Adrenal gland (tissue), 12 donors: ENCODE data around the gene ANTXRL. TPM values are rescaled to one million over a fixed set of nuclear protein-coding genes. Genes with fewer than 3 reads are reported as not detected.
"Not testable (repeated sequence)": the region's sequence is repeated elsewhere in the genome, so short reads cannot be mapped to it uniquely, and the experiment has no call there.

Experiments used
- DNase-seq, 7 donors: peaks; one replicate each; pipeline ENCODE4 v3.0.0-alpha.2; 2019 to 2020
- H3K27ac ChIP-seq, 5 donors: fragments of 200-600 bp; sonication (generic) in 4 of 5; 1 replicate in 3 of 5; 2 replicates in 2 of 5; pipeline versions ENCODE4 v1.5.1 to v1.8.0; 2016 to 2020; ENCODE audit warnings: mild to moderate bottlenecking in 1 of 5
- H3K27me3 ChIP-seq: fragments of 200-600 bp; 2 replicates; pipeline ENCODE4 v1.8.0; 2021
- H3K36me3 ChIP-seq, 2 donors: fragments of 200-600 bp; replicated peaks in 1 of 2; 1 replicate in 1 of 2; 2 replicates in 1 of 2; pipeline versions ENCODE4 v1.5.1 to v1.8.0; 2018 to 2022
- H3K4me1 ChIP-seq, 2 donors: fragments of 200-600 bp; replicated peaks in 1 of 2; 1 replicate in 1 of 2; 2 replicates in 1 of 2; pipeline versions ENCODE4 v1.5.1 to v1.8.0; 2018 to 2021
- H3K4me3 ChIP-seq, 4 donors: fragments of 200-600 bp; sonication (generic) in 3 of 4; one replicate each; pipeline ENCODE4 v1.5.1; 2016 to 2018
- H3K9me3 ChIP-seq, 3 donors: fragments of 200-600 bp; sonication (generic) in 1 of 3; replicated peaks in 1 of 3; 1 replicate in 2 of 3; 2 replicates in 1 of 3; pipeline versions ENCODE4 v1.5.1 to v1.8.0; 2016 to 2021
- CTCF ChIP-seq, 6 experiments: fragments of 450-650 bp in 4 of 6; fragments of 200-600 bp in 2 of 6; sonication (generic) in 1 of 6; IDR thresholded peaks; 1 replicate in 5 of 6; 2 replicates in 1 of 6; pipeline versions ENCODE4 v1.5.1 to v1.8.0; 2016 to 2021; ENCODE audit warnings: antibody characterized with exemption in 6 of 6, mild to moderate bottlenecking in 2 of 6, moderate library complexity in 1 of 6
- POLR2A ChIP-seq, 2 donors: fragments of 450-650 bp; IDR thresholded peaks; one replicate each; pipeline ENCODE4 v1.6.1; 2017; ENCODE audit warnings: antibody characterized with exemption in 2 of 2, mild to moderate bottlenecking in 2 of 2, moderate library complexity in 1 of 2
- WGBS, 4 donors: extraction: QIAGEN DNeasy Blood & Tissue Kit in 2 of 4; methylation state at CpG; one replicate each; pipeline versions ENCODE4 v1.1.5 to v1.1.7; 2013 to 2017; 5-methylcytosine and 5-hydroxymethylcytosine counted together
- intact Hi-C, 2 donors: fragments of 100-400 bp; cut with DNase I; formaldehyde crosslinking; loops; one replicate each; pipeline versions ENCODE4 v1.14.1 to v1.15.0; 2022 to 2023
- polyA plus RNA-seq, 3 donors: library from polyadenylated mRNA; stranded (reverse); fragments of 200-250 nt in 2 of 3; fragments of 350-450 nt in 1 of 3; fragmentation: Illumina TruSeq in 1 of 3; extraction: RNeasy Lipid Tissue Mini Kit (QIAGEN cat#74804) in 1 of 3; gene quantifications; one replicate each; pipeline ENCODE4 v1.2.3, GENCODE V29; 2013 to 2014
- total RNA-seq, 9 donors: library from RNA; depleted of rRNA in 4 of 9; stranded (reverse); fragments of >200 nt in 4 of 9; fragments of 120-200 nt in 1 of 9; fragmentation: NEBNext Ultra II Directional in 1 of 9; extraction: Animal tissue kit (Norgen Biotek cat#: 25700) in 1 of 9; gene quantifications; one replicate each; pipeline versions ENCODE4 v1.1.0 to v1.2.4, GENCODE V29; 2013 to 2023
- donor health status: healthy with polysubstance abuse.
- donor health status: Bipolar disorder and iron deficiency.
- donor health status: DM: yes; HTN: yes; CAD: no.
- donor health status: DM: no; HTN: no; CAD: no.
- donor health status: DM: no; HTN: no; CAD: no.
- donor health status: DM: yes; HTN: yes; CAD: no.

ANTXRL gene
- total and polyA plus RNA-seq, 12 donors: 0.11 to 1.3 (median 0.43) TPM; not detected in 6

- H3K36me3 ChIP-seq: no peaks in the 10 kb centered on the region
- peak in 3 of 7 donors; percentile 10 to 45 (median 21) for DNase-seq
- no peaks in the 10 kb centered on the region for H3K9me3 ChIP-seq
- intact Hi-C loops: no loop called here
- no peaks in the 10 kb centered on the region for H3K4me1 ChIP-seq
- 82 to 89% (median 86%) methylated on average over 7 to 9 of the region's 9 CpGs for WGBS, 4 donors
- H3K27me3 ChIP-seq: no peaks in the 10 kb centered on the region
- no peak for TF ChIP-seq POLR2A (IDR thresholded peaks at IDR 0.05)
- TF ChIP-seq CTCF (IDR thresholded peaks at IDR 0.05): peak in 2 of 6 experiments; percentile 16 to 36
- no peak overlapping the region for H3K4me3 ChIP-seq
- no peak overlapping the region for H3K27ac ChIP-seq
Measured at GRCh38 chr10:46273506-46274477, 13.0 kb upstream of the ANTXRL start.

- Histone ChIP-seq H3K27me3 (no peaks in the 10 kb centered on the region), H3K4me1 (peaks cover 0 to 5% of the 10 kb centered on the region in 2 donors), H3K36me3 (no peaks in the 10 kb centered on the region), H3K4me3 (no peak overlapping the region), H3K27ac (no peak overlapping the region), H3K9me3 (no peaks in the 10 kb centered on the region)
- 65 to 77% (median 73%) methylated on average over 2 of the region's 2 CpGs for WGBS, 4 donors
- intact Hi-C loops: no loop called here
- no peak for DNase-seq
- TF ChIP-seq CTCF (IDR thresholded peaks at IDR 0.05) (no peak), POLR2A (IDR thresholded peaks at IDR 0.05) (no peak)
Measured at GRCh38 chr10:46277840-46278239, 9.0 kb upstream of the ANTXRL start.

DNA sequence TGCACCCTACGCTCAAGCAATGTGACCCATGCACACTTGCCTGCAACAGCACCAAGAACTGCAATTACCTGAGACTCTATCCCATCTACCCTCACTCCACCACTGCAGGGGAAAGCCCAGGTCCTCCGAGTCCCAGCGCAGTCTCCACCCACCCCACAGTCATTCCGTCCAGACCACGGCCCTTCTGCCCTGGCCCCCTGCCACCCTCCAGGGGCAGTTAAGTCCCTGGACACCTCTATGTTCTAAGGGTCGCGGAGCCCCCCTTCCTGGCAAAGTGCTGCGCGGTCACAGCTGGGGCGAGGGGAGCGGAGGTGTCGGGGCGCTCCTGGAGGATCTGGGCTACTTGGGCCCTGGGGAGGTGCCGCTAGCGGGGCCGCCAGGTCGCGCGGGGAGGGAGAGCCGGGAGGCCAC is 4.4 kb upstream of the ANTXRL start:
- intact Hi-C loops: loop anchor here in 1 of 2 donors (5.0 kb wide), 1 partner anchor 1100 kb away; the partner anchor contains the start of gene ZNF488
- not testable (repeated sequence) for H3K9me3 ChIP-seq, H3K36me3 ChIP-seq, H3K27ac ChIP-seq, H3K27me3 ChIP-seq
- WGBS, 4 donors: 4 to 43% (median 23%) methylated on average over 5 to 20 of the region's 20 CpGs
- Histone ChIP-seq H3K4me3 (peak overlapping the region in 1 of 4 donors; percentile 47), H3K4me1 (peaks cover 10 to 14% of the 10 kb centered on the region in 2 donors)
- DNase-seq: peak in 1 of 7 donors; percentile 48

DNA sequence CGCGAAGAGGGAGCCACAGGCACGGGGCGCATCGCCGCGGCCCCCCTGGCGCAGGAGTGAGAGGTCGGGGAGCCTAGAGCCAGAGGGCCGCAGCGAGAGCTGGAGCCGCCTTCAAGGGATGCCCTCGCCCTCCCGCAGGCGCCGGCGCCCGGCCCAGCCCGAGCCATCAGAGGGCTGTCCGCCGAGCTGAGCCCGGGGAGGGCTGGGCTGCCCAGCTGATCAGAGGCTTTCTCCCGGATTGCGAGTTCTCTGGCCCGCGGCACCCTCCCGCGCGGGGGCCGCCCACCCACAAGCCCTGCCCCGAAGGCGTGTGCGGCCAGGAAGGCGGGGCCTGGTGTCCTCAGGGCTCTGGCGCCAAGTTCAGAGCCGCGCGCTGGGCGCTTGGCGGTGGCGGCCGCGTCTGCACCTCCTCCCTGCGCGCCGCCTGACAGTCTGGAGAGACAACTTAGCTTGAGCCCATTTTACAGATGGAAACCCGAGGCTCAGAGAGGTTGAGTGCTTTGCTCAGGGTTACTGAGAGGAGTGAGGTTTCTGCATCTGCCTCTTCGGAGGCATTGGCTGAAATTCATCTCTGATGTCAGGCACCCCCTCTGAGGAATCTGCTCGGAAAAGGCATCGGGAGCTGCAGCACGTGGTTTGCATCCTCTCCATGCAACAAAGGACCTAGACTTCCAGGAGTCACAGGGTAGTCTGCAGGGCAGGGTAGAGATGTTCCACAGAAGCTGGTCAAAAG is 3.8 kb upstream of the ANTXRL start:
- no peaks in the 10 kb centered on the region for H3K9me3 ChIP-seq
- TF ChIP-seq POLR2A (IDR thresholded peaks at IDR 0.05) (peak in 1 of 2 donors; percentile 18), CTCF (IDR thresholded peaks at IDR 0.05) (peak in 2 of 6 experiments; percentile 14 to 27)
- intact Hi-C loops: loop anchor here in 1 of 2 donors (5.0 kb wide), 1 partner anchor 1099 kb away; the partner anchor contains the start of gene ZNF488
- peaks cover 10 to 14% of the 10 kb centered on the region in 2 donors for H3K4me1 ChIP-seq
- H3K4me3 ChIP-seq: peak overlapping the region in 1 of 4 donors; percentile 47
- no peaks in the 10 kb centered on the region for H3K27me3 ChIP-seq
- H3K27ac ChIP-seq: no peak overlapping the region
- peak; percentile 82 to 92 (median 89) for DNase-seq
- WGBS, 4 donors: 7 to 75% (median 11%) methylated on average over 5 to 45 of the region's 51 CpGs
- H3K36me3 ChIP-seq: no peaks in the 10 kb centered on the region
